Stimulated activated CD4-positive, alpha-beta T cell treated with anti-CD3 and anti-CD28 coated beads, Interleukin-1b, Interleukin-23, amount 100 ng/mL, for 4 hours (primary cell): ENCODE results near the gene MAP1B.

Source experiments
- DNase-seq, 2 donors: peaks; one replicate each; pipeline ENCODE4 v3.0.0-alpha.2; 2020; ENCODE audit warnings: low read depth in 2 of 2

MAP1B gene

GRCh38 chr5:72194846-72195245, 87.6 kb downstream of the MAP1B start:
- no peak for DNase-seq

- DNase-seq, result no peak
Observed at GRCh38 chr5:72195581-72195980, 88.3 kb downstream of the MAP1B start.

- no peak for DNase-seq
Observed at GRCh38 chr5:72197393-72197792, 90.1 kb downstream of the MAP1B start.

- DNase-seq, result no peak
Observed at GRCh38 chr5:72199681-72200080, 92.4 kb downstream of the MAP1B start.

GRCh38 chr5:72202331-72202825, 95.1 kb downstream of the MAP1B start:
- DNase-seq, result no peak

GRCh38 chr5:72203251-72203845, 96.1 kb downstream of the MAP1B start:
- no peak for DNase-seq

GRCh38 chr5:72204946-72205345, 97.7 kb downstream of the MAP1B start:
- DNase-seq, result no peak

GRCh38 chr5:72205431-72206009, 98.2 kb downstream of the MAP1B start:
- DNase-seq, result no peak

GRCh38 chr5:72206160-72206559, 98.9 kb downstream of the MAP1B start:
- DNase-seq, result no peak

- no peak for DNase-seq
Observed at GRCh38 chr5:72206994-72207393, 99.7 kb downstream of the MAP1B start.

- no peak for DNase-seq
Observed at GRCh38 chr5:72208324-72208926, 101.2 kb downstream of the MAP1B start.

GRCh38 chr5:72209147-72210115, 102.2 kb downstream of the MAP1B start:
- no peak for DNase-seq

- no peak for DNase-seq
Observed at GRCh38 chr5:72210888-72211678, 103.8 kb downstream of the MAP1B start.

GRCh38 chr5:72212171-72212570, 104.9 kb downstream of the MAP1B start:
- no peak for DNase-seq

- no peak for DNase-seq
Observed at GRCh38 chr5:72213482-72213881, 106.2 kb downstream of the MAP1B start.

- no peak for DNase-seq
Observed at GRCh38 chr5:72214168-72214567, 106.9 kb downstream of the MAP1B start.

- no peak for DNase-seq
Observed at GRCh38 chr5:72216756-72217155, 109.5 kb downstream of the MAP1B start.

- DNase-seq, result no peak
Observed at GRCh38 chr5:72221099-72221498, 113.8 kb downstream of the MAP1B start.

GRCh38 chr5:72221541-72221940, 114.3 kb downstream of the MAP1B start:
- no peak for DNase-seq

- no peak for DNase-seq
Observed at GRCh38 chr5:72222521-72222920, 115.2 kb downstream of the MAP1B start.

- DNase-seq, result no peak
Observed at GRCh38 chr5:72223371-72223770, 116.1 kb downstream of the MAP1B start.
